Sigmoid colon (tissue), 4 donors: ENCODE measurements around the gene MED22.

Source experiments
- EP300 ChIP-seq, 4 donors: sonication (generic); formaldehyde crosslinking; IDR thresholded peaks; one replicate each; pipeline ENCODE4 v1.6.1; 2017; ENCODE audit warnings: antibody characterized with exemption in 4 of 4
- POLR2A ChIP-seq, 2 donors: fragments of 450-650 bp; IDR thresholded peaks; one replicate each; pipeline ENCODE4 v1.6.1; 2016; ENCODE audit warnings: antibody characterized with exemption in 2 of 2, mild to moderate bottlenecking in 2 of 2, moderate library complexity in 2 of 2
- POLR2AphosphoS5 ChIP-seq, 4 donors: sonication (generic); formaldehyde crosslinking; IDR thresholded peaks; one replicate each; pipeline ENCODE4 v1.6.1; 2017; ENCODE audit warnings: antibody characterized with exemption in 4 of 4

GRCh38 chr9:133335924-133336811 lies 11.8 kb downstream of the MED22 start, which contains the start of gene SURF6:
- TF ChIP-seq POLR2A (IDR thresholded peaks at IDR 0.05) (no peak), EP300 (IDR thresholded peaks at IDR 0.05) (no peak), POLR2AphosphoS5 (IDR thresholded peaks at IDR 0.05) (peak; percentile 58 to 87 (median 83))
